Keratinocyte (primary cell): ENCODE data around the gene PSMA1. TPM values are rescaled to one million over a fixed set of nuclear protein-coding genes. Genes with fewer than 3 reads are reported as not detected.

Experiments used
- DNase-seq: peaks from one replicate; pipeline ENCODE4 v3.0.0-alpha.2; 2011; ENCODE audit warnings: low read depth, missing footprints, low spot score
- FAIRE-seq: peaks from 2 replicates; lab custom pipeline; 2011; peaks lifted over from hg19 to GRCh38; lab: Jason Lieb, UNC
- H2AFZ ChIP-seq: 2 replicates; pipeline ENCODE4 v1.6.0; 2012; ENCODE audit warnings: low read length, control low read depth, inconsistent platforms; ENCODE audit not compliant: control insufficient read depth
- H3K27ac ChIP-seq: 2 replicates; pipeline ENCODE4 v1.5.1; 2011; ENCODE audit warnings: low read length; ENCODE audit not compliant: control insufficient read depth, insufficient read depth
- H3K27me3 ChIP-seq: 3 replicates; pipeline ENCODE4 v1.6.0; 2011; ENCODE audit warnings: low read length; ENCODE audit not compliant: control insufficient read depth, insufficient read depth; ENCODE audit errors: extremely low read depth
- H3K36me3 ChIP-seq, 2 experiments: 2 replicates in 1 of 2; 3 replicates in 1 of 2; pipeline ENCODE4 v1.5.1; 2011; ENCODE audit warnings: low read length in 2 of 2, mild to moderate bottlenecking in 1 of 2; ENCODE audit not compliant: control insufficient read depth in 2 of 2, insufficient read depth in 2 of 2; ENCODE audit errors: extremely low read depth in 1 of 2
- H3K4me1 ChIP-seq: 3 replicates; pipeline ENCODE4 v1.5.1; 2011; ENCODE audit warnings: low read length; ENCODE audit not compliant: control insufficient read depth, insufficient read depth; ENCODE audit errors: extremely low read depth
- H3K4me2 ChIP-seq: 3 replicates; pipeline ENCODE4 v1.6.0; 2011; ENCODE audit warnings: low read depth, low read length; ENCODE audit not compliant: control insufficient read depth, insufficient read depth; ENCODE audit errors: extremely low read depth
- H3K4me3 ChIP-seq, 3 experiments: fragments of 200-600 bp in 1 of 3; sonication (generic) in 1 of 3; 2 replicates in 2 of 3; 3 replicates in 1 of 3; pipeline ENCODE4 v1.5.1; 2011 to 2016; ENCODE audit warnings: low read length in 3 of 3, mild to moderate bottlenecking in 3 of 3, control low read depth in 2 of 3, inconsistent platforms in 1 of 3, low read depth in 1 of 3, mixed read lengths in 1 of 3, mixed run types in 1 of 3, moderate library complexity in 1 of 3; ENCODE audit not compliant: control insufficient read depth in 2 of 3, insufficient read depth in 2 of 3; ENCODE audit errors: extremely low read depth in 1 of 3
- H3K79me2 ChIP-seq: 2 replicates; pipeline ENCODE4 v1.6.0; 2012; ENCODE audit warnings: low read length; ENCODE audit not compliant: control insufficient read depth, insufficient read depth
- H3K9ac ChIP-seq: 3 replicates; pipeline ENCODE4 v1.6.0; 2011; ENCODE audit warnings: low read length; ENCODE audit not compliant: control insufficient read depth, insufficient read depth; ENCODE audit errors: extremely low read depth
- H3K9me1 ChIP-seq: 3 replicates; pipeline ENCODE4 v1.6.0; 2011; ENCODE audit warnings: low read length; ENCODE audit not compliant: control insufficient read depth, insufficient read depth; ENCODE audit errors: extremely low read depth
- H3K9me3 ChIP-seq: 2 replicates; pipeline ENCODE4 v1.5.1; 2012; ENCODE audit warnings: low read depth, low read length; ENCODE audit not compliant: control insufficient read depth
- H4K20me1 ChIP-seq: 3 replicates; pipeline ENCODE4 v1.6.0; 2011; ENCODE audit warnings: low read length; ENCODE audit not compliant: control insufficient read depth, insufficient read depth; ENCODE audit errors: extremely low read depth
- CTCF ChIP-seq, 3 experiments: IDR thresholded peaks in 1 of 3; conservative IDR thresholded peaks in 1 of 3; optimal IDR thresholded peaks in 1 of 3; 2 replicates in 2 of 3; 3 replicates in 1 of 3; pipeline versions ENCODE3 to v1.5.1; 2011; ENCODE audit warnings: low read length in 3 of 3, mild to moderate bottlenecking in 3 of 3, moderate library complexity in 2 of 3, control low read depth in 1 of 3, inconsistent platforms in 1 of 3; ENCODE audit not compliant: insufficient read depth in 2 of 3; ENCODE audit errors: extremely low read depth in 1 of 3
- EZH2 ChIP-seq: IDR thresholded peaks from one replicate; pipeline ENCODE4 v1.6.1; 2012; ENCODE audit warnings: inconsistent platforms, mild to moderate bottlenecking, low read length, moderate library complexity
- dilution Hi-C: fragments of 300-500 bp; cut with MboI; formaldehyde crosslinking; loops from one replicate; pipeline ENCODE4 v1.7.0; 2020; ENCODE audit warnings: low sequenced_read_pairs; ENCODE audit not compliant: extremely low pct_ligation_motif_present
- polyA plus RNA-seq, 5 experiments: library from polyadenylated mRNA; depleted of rRNA in 3 of 5; stranded (reverse) in 3 of 5; stranded (forward) in 1 of 5; unstranded in 1 of 5; fragments of >200 nt; gene quantifications; 1 replicate in 1 of 5; 2 replicates in 3 of 5; 3 replicates in 1 of 5; pipeline versions ENCODE4 v1.2.1 to v1.2.3, GENCODE V29; 2011 to 2012; ENCODE audit warnings: missing spikeins in 2 of 5, low read depth in 1 of 5, low replicate concordance in 1 of 5

Gene PSMA1
- polyA plus RNA-seq, 1 donor (not counting 4 experiments of a cell fraction or from before 2014, with no cell fraction given) = 293 TPM

- Histone ChIP-seq H3K9ac (no peak overlapping the region), H3K79me2 (peaks cover 22% of the 10 kb centered on the region), H3K9me1 (no peaks in the 10 kb centered on the region), H3K4me3 (no peak overlapping the region), H2AFZ (no peak overlapping the region), H3K27me3 (no peaks in the 10 kb centered on the region), H3K4me1 (peaks cover 7% of the 10 kb centered on the region), H3K36me3 (no peaks in the 10 kb centered on the region), H3K9me3 (no peaks in the 10 kb centered on the region), H4K20me1 (no peaks in the 10 kb centered on the region), H3K4me2 (no peak overlapping the region), H3K27ac (no peak overlapping the region)
- TF ChIP-seq EZH2 (no peak), CTCF (optimal IDR thresholded peaks at IDR 0.05 in 1 of 3, IDR thresholded peaks at IDR 0.05 in 1 of 3, conservative IDR thresholded peaks at IDR 0.05 in 1 of 3; ENCODE audit: extremely low read depth in 1 of 3, insufficient read depth in 2 of 3, low read length in 3 of 3) (no peak)
- DNase-seq (no peak), FAIRE-seq (no peak)
- dilution Hi-C loops = no loop called here
Observed at GRCh38 chr11:14522801-14523200, 2.6 kb upstream of the PSMA1 start.

GRCh38 chr11:14522245-14522644 is 2.1 kb upstream of the PSMA1 start:
- H4K20me1 ChIP-seq = no peaks in the 10 kb centered on the region
- H2AFZ ChIP-seq = no peak overlapping the region
- FAIRE-seq (no peak), DNase-seq (no peak)
- H3K27me3 ChIP-seq = no peaks in the 10 kb centered on the region
- no peaks in the 10 kb centered on the region for H3K9me3 ChIP-seq
- TF ChIP-seq EZH2 = no peak
- no peak for TF ChIP-seq CTCF (optimal IDR thresholded peaks at IDR 0.05 in 1 of 3, IDR thresholded peaks at IDR 0.05 in 1 of 3, conservative IDR thresholded peaks at IDR 0.05 in 1 of 3; ENCODE audit: extremely low read depth in 1 of 3, insufficient read depth in 2 of 3, low read length in 3 of 3)
- no peak overlapping the region for H3K9ac ChIP-seq
- H3K9me1 ChIP-seq = no peaks in the 10 kb centered on the region
- H3K4me3 ChIP-seq = no peak overlapping the region
- no peak overlapping the region for H3K27ac ChIP-seq
- H3K79me2 ChIP-seq = peaks cover 25% of the 10 kb centered on the region
- peaks cover 7% of the 10 kb centered on the region for H3K4me1 ChIP-seq
- no peak overlapping the region for H3K4me2 ChIP-seq
- H3K36me3 ChIP-seq = no peaks in the 10 kb centered on the region
- dilution Hi-C loops = no loop called here
